MM.1S (cell line): ENCODE measurements around the gene GSTM4.

ENCODE experiments used
- CTCF ChIP-seq: fragments of 300-600 bp; sonication (generic); IDR thresholded peaks from 2 replicates; pipeline ENCODE4 v1.5.1; 2016; ENCODE audit warnings: antibody characterized with exemption, low read length, mixed read lengths
- EZH2 ChIP-seq: fragments of 300-600 bp; sonication (generic); optimal IDR thresholded peaks from 2 replicates; pipeline ENCODE3; 2017; ENCODE audit warnings: low read depth, mild to moderate bottlenecking, antibody characterized with exemption, low read length, mixed read lengths
- EZH2phosphoT487 ChIP-seq: fragments of 300-600 bp; sonication (generic); IDR thresholded peaks from 2 replicates; pipeline ENCODE4 v1.6.1; 2018; ENCODE audit warnings: antibody characterized with exemption, low read length

- TF ChIP-seq CTCF (no peak), EZH2 (no peak), EZH2phosphoT487 (no peak)
These were observed 24.1 kb upstream of the GSTM4 start for GRCh38 chr1:109631513-109632505.
